Stimulated activated CD4-positive, alpha-beta T cell treated with anti-CD3 and anti-CD28 coated beads, Interleukin-4, amount 100 ng/mL, for 48 hours (primary cell): Measurements from ENCODE around the gene DERL3.

Experiments
- DNase-seq, 2 donors: peaks; one replicate each; pipeline ENCODE4 v3.0.0-alpha.2; 2020; ENCODE audit warnings: low read depth in 2 of 2

Gene DERL3

DNA sequence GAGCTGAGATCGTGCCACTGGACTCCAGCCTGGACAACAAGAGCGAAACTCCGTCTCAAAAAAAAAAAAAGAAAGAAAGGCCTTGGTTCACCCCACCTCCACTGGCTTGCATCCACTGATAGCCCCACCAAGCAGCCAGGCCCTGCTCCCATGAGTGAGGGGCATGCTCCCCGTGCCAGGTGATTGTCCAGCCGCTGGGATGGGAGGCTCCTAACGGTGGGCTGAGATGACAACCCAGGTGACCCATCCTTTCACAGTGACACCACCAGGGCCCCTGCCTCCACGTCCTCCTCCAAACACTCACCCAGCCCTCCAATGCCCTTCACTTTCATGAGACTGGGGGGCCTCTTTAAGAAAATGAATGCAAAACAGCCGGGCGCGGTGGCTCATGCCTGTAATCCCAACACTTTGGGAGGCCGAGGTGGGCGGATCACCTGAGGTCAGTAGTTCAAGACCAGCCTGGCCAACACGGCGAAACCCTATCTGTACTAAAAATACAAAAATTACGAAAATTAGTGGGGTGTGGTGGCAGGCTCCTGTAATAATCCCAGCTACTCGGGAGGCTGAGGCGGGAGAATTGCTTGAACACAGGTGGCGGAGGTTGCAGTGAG lies 8.6 kb upstream of the DERL3 start:
- DNase-seq, result no peak

DNA sequence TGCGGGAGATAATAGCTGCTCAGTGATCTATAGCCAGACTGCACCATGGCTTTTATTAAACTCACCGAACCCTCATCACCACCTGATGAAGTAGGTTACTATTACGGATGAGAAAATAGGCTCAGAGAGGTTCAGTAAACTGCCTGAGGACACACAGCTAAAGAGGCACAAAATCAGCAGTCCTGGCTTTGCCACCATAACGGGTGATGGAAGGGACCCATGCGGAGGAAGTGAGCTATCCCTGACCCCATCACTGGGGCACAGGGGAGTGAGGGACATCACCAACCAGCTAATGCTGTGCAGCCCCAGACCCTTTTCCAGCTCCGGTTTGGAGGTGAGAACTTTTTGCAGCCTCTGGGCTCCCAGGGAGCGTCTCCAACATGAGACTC lies 7.3 kb upstream of the DERL3 start:
- no peak for DNase-seq

DNA sequence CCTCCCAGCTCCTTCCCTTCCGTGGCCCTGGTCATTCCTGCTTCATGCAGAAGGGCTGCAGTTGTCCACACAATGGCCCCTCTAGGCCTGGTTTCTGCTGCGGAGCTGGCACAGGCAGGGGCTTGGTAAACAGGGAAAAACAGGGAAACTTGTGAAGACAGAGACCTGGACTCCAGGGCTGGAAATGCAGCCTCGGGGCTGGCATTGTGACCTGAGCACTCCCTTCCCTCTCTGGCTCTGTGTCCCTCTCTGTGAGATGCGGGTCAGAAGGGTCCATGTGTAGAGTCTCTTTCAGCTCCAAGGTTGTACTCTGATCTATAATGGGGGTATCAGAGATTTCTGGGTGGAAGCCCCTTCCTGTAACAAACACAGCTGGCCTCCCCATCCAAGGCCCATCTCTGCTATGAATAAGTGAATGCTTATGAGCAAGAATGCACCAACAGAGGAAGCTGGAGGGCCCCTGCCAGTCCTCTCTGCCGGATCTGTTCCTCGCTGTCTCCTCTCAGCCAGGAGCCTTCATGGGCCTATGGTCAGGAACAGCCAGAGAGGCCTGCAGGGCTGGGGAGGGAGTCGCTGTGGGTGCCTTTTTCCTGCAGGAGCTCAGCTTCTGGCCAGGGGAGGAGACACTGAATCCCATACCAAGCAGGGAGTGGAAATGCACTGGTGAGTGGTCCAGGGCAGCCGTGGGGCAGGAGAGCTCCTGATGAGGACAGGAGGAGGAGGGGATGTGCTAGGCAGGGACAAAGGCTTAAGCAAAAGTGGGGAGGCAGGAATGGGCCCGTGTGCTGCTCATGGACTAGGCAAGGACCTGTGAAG lies 6.7 kb upstream of the DERL3 start:
- no peak for DNase-seq

DNA sequence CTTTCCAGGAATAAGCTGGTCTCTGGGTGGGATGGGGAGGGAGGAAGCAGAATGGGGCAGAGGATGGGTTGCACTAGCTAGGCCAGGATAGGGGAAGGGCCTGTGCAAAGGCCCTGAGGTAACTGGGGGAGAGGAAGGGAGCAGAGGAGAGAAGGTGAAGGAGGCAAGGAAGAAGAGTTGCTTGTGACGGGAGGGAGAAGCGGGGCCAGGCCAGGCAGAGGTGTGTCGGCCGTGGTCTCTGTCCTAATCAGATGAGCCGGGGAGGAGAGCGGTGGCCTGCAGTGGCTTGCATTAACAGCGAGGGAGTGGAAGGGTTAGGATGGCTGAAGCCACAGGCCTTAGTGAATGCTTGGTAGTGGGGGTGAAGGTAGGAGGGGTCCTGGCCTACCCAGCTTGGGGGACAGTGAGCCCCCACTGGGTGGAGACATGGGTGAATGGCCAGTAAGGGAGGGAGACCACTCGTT lies 6.0 kb upstream of the DERL3 start:
- no peak for DNase-seq

DNA sequence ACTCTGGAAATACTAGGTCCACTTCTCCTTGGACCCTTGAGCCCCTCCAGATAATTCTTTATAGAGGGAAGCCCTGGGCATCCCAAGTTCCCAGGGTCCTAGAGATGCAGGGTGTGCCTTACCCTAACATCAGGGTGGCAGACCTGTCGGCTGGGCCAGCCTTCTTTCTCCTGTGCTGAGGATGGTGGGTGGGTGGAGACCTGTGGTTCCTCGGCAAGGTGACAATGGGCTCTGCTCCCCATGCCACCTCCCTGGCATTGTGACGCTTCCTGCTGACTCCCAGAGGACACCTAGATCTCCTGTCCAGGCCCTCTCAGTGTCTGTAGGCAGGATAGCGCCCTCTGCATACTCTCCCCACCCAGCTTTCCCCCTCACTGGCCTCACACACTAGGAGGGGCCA lies 3.8 kb upstream of the DERL3 start:
- DNase-seq, result no peak

DNA sequence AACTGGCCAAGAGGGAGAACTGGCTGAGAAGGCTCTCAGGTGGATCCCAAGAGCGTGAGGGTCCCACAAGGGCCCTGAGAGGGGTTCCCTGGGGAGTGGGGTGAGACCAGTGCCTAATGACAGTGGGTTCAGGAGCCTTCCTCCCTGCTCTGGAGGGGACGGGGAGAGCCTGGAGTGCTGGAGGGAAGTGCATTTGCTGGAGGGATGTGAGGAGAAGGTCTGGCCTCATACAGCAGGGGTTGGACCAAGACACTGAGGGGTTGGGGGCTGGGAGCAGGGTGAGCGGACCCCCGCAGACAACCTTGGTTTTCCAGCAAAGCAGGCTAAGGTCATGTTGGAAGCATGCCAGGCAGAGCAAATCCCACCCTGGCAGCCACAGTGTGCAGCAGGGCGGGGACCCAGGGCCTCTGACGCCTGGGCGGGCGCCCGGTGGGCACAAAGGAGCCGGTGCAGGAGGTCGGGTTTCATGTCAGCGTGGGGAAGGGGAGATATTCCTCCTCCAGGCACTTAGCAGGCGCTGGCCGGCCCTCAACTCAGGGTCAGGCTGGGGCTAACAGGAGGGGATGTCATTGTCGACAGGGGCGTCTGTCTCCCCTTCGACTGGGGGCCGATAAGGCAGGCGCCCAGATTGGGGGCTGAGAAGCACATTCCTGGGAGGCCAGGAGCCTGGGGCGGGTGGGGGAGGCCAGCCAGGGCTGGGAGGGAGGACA lies 3.1 kb upstream of the DERL3 start:
- no peak for DNase-seq

DNA sequence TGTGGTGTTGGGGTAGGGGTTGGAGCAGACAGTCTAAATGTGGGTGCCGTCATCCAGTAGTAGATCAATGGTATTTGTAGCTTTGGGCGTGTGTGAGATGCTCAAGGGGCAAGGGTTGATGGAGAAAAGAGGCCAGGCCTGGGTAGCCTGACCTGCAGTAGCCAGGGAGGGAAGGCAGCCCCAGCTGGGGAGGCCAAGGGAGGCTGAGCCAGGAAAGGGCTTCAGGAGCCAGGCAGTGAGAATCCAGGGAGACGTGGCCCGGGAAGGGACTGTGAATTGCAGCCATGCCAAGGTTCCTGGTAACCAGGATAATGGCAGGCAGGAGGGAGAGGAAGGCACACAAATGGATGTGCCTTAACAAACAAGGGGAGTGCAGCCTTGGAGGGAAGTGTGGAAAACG lies 2.5 kb upstream of the DERL3 start:
- DNase-seq, result no peak

DNA sequence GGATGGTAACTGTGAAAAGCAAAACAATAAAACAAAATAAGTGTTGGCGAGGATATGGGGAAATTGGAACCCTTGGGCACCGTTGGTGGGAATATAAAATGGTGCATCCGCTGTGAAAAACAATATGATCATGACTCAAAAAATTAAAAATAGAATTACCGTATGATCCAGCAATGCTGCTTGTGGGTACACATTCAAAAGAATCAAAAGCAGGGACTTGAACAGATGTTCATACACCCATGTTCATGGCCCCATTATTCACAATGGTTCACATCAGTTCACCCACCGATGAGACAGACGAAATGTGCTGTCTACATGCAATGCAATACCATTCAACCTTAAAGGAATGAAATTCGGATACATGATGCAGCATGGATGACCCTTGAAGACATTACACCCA lies 1.2 kb upstream of the DERL3 start:
- no peak for DNase-seq

DNA sequence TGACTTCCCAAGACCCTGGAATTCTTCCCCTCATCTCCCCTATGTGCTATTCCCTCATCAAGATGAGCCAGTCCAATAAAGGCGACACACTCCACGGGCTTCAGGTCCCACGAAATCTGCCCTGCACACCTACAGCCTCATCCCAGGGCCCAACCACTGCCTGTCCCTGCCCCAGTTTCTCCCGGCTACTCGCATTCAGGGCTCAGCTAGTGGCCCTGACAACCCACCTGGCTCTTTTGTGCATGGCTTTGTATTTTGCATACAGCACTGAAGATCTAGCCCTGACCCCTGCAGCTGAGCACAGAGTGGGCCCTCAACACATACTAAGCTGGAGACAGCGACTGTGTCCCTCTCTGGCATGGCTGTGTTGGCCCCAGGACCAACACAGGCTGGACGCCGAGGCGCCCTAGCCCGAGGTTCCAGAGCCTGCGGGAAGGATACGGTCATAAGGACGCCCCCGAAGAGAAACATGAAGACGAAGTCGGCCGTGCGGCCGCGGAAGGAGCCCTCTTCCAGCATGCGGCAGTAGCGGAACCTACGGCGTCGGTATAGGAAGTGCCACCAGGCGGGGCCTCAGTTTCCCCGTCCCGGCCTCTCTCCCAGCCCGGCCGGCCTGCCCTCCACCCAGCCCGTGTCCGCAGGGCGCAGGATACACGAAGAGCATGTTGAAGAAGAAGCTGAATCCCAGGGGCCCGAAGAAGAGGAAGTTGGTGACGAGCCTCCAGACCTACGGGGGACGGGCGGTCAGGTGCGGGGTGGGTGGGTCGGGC lies 710 bp downstream of the DERL3 start:
- DNase-seq, result no peak

DNA sequence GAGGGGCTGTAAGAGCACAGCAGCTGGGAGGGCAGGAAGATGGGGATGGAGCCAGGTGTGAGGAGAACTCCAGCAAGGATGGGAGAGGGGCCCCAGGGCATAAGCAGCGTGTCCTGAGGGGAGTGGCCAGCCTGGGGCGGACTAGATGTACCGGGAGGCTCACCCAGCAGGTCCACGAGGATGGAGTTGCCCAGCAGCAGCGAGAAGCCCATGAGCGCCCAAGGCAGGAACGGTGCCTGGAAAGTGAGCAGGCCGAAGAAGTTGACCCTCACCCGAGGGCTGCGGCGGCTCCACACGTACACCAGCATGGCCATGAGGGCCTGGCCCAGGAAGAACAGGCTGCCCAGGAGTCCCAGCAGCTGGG lies 1.3 kb downstream of the DERL3 start:
- no peak for DNase-seq

DNA sequence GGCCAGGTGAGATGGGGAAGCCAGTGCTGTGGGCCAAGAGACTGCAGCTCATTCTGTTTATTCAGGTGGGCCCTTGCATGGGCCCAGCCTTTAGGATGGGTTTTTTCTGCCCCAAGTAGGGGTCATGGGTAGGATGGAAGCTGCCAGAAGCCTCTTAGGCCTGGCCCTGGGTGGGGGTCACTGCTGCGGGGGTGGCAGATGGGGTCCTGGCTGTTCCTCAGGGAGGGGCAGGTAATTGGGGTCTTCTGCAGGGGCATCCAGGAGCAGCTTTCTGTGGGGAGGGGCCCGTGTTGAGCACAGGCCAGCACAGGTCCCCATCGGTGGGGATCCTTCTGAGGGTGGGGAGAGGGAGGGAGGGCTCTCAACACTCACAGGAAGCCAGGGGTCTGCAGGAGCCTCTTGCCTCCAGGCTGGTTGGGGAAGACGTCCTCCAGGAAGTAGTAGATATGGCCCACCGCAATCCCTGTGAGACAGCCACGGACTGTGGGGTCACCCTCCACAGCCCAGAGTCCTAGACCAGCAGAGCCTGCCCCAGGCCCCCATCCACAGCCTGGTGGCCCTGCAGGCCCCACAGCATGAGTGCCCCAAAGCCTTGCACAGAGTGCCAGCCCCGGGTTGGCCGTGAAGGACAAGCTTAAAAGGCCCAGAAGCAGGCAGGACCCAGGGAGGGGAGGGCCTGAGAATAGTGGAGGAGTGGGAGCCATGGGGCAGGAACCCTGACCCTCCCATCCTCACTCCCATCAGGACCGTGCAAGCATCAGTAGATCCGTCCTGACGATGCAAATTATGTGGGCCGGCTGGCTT lies 1.9 kb downstream of the DERL3 start:
- no peak for DNase-seq

DNA sequence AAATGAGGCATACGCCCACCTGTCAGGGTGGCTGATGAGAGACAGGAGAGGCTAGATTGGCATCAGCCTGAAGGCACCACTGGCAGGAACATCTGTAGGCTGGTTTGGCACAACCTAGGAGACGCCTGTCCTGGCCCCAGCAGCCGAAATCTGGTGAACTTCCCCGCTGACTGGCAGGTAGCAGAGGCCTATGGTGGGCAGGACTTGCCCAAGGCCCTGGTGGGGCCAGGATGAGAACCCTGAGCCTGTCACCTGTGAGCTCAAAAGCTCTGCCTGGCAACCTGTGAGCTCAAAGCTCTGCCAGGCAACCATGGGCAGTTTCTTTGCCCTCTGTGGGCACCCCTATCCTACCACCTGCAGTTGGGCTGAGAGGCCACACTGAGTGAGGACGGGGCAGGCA lies 2.5 kb downstream of the DERL3 start:
- no peak for DNase-seq

DNA sequence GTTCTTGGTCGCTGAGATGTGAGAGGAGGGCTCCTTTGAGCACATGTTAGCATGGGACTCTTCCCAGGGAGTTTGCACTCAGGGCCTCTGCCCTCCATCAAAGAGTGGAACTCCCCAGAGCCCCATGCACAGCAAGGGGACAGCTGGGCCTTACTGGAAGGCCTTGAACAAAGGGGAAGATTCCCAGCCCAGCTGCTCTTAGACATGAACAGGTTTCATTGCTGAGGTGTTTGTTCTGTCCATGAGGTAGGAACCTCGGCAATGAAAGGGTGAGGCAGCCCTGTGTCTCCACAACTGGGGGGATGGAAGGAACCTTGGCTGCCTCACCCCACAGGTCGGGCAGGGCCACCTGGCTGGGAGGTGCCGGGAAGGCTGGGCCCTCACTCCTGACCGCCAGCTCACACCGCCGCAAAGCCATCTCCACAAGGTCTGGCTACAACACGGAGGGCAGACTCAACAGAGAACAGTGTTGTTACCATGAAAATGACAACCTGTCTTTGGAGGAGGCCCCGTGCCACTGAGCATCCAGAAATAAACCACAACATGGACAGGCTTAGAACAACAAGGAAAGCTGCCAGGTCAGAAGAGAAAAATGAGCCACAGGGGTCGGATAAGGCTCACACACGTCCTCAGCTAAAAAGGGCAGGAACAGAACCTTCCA lies 3.2 kb downstream of the DERL3 start:
- DNase-seq, result no peak

DNA sequence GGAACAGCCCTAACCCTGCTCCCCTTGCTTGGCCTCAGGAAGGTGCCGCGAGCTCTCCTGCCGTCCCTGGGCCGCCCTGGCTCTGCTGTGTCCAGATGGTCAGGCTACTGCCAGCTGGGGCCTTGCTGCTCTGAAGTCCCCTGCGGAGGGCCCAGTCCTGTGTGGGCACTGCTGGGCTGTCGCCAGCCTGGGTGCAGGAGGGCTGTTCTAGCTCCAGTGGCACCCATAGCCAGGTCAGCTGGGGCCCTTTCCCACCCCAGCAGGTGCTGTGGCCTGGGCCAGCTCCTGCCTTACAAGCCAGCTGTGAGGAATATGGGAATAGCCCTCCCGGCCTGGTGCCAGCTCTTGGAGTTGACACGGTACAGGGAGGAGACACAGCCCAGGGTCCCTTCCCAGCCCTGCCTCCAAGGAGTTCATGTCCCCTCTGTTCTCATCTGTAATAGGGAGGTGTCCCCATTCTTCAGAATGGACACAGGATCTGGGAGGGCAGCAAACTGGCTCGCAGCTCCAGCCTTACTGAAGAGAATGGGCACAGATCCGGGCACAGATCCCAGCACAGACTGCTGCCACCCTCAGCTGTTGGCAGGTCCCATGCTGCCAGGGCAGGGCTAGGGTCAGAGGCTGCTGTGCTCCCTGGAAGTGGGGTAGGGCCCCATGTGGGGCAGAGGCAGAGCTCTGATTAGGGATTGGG lies 3.9 kb downstream of the DERL3 start:
- DNase-seq, result no peak

DNA sequence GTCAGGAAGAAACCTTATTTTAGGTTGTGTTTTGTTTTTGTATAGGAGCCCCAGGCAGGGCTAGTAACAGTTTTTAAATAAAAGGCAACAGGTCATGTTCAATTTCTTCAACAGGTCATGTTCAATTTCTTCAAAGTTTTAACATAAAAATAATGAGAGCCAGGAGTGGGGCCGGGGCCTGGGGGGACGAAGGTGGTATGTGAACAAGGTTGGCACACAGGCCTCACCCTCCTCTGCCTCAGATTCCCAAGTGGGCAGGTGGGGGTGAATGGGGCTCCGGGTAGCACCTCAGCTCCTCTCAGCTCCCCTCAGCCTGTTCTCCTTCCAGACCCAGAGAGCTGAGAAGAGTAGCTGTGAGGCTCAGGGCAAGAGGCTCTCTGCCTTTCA lies 4.4 kb downstream of the DERL3 start:
- no peak for DNase-seq

DNA sequence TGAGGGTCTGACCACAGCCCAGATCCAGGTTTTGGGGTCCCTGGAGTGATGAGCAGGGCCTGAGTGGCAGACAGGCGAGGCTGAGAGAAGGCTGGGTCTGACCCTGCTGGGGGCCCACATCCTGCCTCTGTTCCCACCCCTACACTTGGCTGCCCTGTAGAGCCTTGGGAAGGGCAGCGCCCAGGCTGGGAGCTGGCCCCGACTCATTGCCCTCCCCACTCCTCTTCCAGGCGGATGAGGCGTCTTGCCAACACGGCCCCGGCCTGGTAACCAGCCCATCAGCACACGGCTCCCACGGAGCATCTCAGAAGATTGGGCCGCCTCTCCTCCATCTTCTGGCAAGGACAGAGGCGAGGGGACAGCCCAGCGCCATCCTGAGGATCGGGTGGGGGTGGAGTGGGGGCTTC lies 4.9 kb downstream of the DERL3 start:
- DNase-seq, result no peak

DNA sequence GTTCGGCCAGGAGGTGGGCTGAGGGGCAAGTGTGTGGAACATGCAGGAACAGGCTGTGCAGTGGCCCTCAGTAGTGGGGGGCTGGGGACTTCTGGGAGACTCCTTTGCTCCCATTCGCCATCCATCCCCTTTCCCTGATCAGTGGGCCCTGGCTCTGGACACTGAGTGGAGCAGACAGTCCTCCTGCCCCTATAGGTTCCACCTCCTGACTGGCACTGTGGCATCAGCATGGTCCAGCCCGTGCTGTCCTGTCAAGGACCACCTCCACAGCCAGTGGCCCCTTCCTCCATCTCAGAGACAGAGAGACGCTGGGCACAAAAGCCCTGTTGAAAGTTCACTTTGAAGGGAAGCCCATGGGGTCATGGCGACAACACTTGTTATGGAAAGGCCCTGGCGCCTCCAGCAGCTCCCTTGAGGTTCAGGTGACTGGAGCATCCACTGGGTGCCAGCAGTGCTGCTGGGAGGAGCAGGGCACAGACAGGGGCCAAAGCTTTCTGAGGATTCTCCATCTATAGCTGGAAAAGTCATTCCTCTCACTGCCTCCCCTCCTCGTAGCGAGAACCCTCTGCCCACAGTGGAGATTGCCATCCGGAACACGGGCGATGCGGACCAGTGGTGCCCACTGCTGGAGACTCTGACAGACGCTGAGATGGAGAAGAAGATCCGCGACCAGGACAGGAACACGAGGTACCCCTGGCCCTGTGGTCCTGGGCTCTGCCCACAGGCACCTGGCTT lies 5.6 kb downstream of the DERL3 start:
- no peak for DNase-seq

DNA sequence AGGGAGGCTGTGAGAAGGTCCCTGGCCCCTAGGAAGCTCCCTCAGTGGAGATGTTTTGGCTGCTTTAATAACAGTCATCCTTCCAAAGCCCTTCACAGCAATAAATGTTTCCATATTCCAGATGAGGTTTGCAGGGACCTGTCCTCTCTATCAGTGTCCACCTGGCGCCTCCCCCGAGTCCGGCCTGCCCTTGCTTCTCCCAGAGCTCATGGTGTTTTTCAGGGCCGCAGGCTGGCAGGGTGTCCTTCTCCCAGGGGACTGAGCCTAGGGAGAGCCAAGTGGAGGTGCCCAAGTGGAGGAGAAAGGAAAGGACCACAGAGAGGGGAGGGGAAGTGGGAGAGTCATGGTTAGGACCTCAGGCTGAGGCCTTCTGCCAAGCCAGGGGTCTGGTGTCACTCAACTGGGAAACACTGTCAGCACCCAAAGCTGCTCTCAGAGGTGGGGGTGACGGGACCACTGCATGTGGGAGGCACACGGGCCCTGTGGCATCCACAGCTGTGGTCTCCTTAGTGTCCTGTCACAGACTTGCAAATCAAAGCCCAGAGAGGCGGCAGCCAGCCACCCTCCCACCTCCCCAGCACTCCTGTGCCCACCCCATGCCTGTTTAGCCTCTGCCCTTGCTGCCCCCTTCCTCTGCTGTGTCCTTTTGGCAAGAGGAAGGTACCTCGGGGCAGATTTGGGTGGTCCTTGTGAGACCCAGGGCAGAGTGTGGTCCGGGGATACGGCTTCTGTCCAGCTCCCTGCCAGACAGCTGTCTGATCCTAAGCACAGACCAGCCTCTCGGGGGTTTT lies 6.4 kb downstream of the DERL3 start:
- no peak for DNase-seq

DNA sequence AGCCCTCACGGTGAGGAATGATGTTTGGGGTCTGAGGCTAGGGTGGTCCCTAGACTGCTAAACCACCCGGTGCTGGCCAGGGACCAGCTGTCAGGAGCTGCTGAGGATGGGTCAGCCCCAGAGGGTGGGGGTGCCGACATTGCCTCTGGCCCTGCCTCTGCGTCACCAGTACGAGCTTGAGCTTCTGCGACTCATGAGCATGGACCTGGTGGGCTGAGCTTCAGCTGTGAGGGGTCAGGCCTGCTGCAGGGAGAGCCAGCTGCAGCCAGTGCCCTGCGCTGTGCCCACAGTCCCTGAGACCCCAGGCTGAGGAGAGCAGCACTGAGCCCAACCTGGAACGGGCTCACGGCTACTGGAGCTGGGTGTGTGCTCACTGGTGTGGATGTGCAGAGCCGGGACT lies 7.0 kb downstream of the DERL3 start:
- DNase-seq, result no peak
